HG03442 (cell line): ENCODE results near the gene SLC22A3.

Experiments
- ATAC-seq: cut with Tn5 transposase; IDR thresholded peaks from one replicate; pipeline ENCODE4 v1.9.1; 2021; ENCODE audit warnings: mild to moderate bottlenecking, moderate library complexity; ENCODE audit not compliant: unreplicated experiment

Gene SLC22A3

DNA sequence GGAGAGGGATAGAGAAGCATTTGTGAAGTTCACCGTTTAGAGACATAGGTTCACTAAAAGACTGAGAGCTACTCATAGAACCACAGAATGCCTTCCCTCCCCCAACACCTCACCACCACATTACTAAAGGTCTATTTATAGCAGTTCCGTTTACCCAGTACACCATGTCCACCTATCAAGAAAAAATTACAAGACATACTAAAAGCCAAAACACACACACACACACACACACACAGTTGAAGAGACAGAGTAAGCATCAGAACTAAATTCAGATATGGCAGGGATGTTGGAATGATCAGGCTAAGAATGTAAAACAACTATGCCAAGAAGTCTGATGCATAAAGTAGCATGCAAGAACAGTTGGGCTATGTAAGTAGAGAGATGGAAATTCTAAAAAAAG lies 52.3 kb downstream of the SLC22A3 start:
- no peak for ATAC-seq

DNA sequence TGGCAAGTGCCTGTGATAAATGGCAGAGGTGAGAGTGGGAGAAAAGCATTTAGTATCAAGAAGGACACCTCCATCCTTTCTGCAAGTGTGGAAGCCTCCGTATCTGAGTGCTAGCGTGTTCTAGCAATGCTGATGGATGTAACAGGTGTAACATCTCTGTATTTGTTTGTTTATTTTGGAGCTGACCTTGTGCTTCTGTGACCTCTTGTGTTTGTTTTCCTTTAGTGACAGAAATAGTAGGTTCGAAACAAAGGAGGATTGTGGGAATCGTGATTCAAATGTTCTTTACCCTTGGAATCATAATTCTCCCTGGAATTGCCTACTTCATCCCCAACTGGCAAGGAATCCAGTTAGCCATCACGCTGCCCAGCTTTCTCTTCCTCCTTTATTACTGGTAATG lies 60.4 kb downstream of the SLC22A3 start:
- no peak for ATAC-seq

DNA sequence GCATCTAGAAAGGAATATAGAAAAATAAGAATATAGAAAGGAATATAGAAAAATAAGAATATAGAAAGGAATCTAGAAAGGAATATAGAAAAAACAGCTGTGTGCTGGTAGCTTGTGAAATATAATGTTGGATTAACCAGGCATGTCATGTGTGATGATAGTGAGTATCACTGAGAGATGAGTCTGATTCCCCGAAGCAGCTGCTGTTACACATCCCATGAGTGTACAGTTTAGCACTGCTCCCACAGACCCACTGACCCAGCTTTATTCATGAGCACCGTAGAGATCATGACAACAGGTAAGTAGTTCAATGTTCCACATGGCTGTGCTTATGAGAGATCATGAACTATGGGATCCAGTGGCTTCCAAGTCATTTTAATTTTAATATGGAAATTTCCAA lies 64.8 kb downstream of the SLC22A3 start:
- no peak for ATAC-seq

DNA sequence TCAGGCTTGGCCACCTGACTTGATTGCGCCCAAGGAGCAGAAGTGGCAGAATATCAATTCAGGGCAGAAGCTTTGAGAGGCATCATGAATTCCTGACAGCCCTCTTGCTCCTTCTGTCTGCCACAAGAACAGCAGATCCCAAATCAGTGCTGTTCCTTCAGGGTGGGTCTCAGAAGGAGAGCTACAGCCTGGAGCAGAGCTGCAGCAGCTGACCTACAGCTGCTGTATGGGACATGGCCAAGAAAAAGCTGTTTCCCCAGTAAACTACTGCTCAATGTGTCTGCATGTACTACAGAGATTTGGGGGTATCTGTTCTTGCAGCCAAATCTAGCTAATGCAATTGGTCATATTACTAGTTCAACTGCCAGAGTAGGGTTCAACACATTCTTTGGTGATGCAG lies 69.0 kb downstream of the SLC22A3 start:
- ATAC-seq: no peak

DNA sequence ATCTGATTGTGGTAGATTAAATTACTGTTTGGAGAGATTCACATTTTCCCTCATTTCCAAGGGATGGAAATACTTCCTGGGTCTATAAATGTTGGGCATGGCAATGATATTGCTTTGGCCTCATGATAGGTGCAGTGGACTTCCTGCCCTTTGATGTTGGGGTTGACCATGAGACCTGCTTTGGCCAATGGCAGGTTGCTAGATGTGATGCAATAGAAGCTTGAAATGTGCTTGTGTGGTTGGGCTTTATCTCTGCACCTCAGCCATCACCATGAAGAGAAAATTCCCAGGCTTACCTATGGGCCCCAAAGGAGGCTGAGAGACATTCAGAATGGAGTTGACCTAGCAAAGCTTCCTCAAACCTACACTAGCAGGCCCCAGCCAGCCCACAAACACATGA lies 69.4 kb downstream of the SLC22A3 start:
- no peak for ATAC-seq

GRCh38 chr6:160418370-160418769 lies 70.2 kb downstream of the SLC22A3 start:
- no peak for ATAC-seq

- ATAC-seq: no peak
Measured at GRCh38 chr6:160419488-160419887, 71.3 kb downstream of the SLC22A3 start.

- no peak for ATAC-seq
Measured at GRCh38 chr6:160420253-160420968, 72.2 kb downstream of the SLC22A3 start.

GRCh38 chr6:160420969-160421556 lies 72.9 kb downstream of the SLC22A3 start:
- ATAC-seq: no peak

DNA sequence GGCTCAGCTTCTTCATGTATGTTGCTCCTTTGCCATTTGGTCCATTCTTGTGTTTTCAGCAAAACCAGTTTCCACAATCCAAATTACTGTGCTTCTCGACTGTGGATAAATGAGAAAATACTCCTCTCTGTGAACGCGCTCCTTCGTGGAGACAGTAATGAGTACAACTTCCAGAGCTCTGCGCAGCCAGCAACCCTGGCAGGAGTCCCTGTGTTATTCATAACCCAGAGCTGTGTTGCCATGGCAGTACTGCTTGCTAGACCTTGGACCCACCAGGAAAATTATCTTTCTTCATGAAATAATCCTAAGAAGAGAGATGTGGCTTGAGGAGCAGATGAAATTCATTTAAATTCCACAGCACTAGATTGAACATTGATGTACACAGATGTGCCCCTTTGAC lies 73.7 kb downstream of the SLC22A3 start:
- ATAC-seq: no peak

DNA sequence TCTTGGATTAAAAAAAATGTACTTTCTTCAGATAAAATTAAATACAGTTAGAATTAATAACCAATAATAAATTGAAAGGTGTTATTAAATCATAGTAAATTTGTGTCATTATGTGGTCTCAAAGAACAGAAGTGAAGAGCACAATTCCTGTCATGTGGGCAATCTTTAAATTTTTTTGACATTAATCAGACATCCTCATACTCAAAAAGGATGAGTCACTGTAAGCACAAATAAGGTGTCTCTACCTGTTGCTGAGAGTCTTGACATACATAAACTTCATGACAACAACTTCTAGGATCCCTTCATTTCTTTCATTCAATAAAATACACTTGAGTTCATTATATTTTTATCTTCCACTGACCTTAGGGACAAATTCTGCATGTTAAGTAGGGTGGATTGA lies 76.1 kb downstream of the SLC22A3 start:
- no peak for ATAC-seq

GRCh38 chr6:160426136-160426535 lies 78.0 kb downstream of the SLC22A3 start:
- no peak for ATAC-seq

DNA sequence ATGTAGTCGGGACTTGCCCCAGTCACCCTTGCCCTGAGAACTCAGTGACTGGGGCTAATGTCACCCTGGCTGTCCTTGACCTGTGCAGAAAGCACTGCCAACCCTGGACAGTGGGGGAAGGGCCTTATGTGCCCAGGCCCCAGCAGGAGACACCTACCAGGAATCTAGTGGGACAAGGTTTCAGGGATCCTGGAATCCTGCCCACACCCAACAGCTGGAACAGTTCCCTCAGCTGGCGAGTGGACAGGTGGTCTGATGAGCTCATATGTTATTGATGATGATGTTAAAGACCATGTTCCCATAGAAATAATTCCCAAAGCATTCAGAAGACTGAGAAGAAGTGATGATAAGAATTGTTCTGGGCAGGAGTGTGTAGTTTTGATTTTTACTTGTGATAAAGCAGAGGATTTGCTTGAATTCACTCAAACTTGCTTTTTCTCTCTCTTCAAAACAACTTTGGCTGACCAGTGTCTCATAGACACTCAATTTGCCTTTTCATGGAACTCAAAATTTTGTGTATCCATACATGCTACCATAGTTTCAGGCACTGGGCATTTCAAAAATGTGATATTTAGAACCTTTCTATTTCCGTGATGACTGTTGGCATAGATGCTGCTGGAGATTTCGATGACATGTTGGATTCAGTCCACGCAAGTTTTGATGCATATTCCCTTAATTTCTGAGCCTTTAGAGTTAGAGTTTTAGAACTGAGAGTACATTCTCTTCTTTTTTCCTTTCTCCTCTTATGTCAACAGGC lies 79.3 kb downstream of the SLC22A3 start:
- no peak for ATAC-seq

- no peak for ATAC-seq
Measured at GRCh38 chr6:160428069-160428430, 79.9 kb downstream of the SLC22A3 start.

DNA sequence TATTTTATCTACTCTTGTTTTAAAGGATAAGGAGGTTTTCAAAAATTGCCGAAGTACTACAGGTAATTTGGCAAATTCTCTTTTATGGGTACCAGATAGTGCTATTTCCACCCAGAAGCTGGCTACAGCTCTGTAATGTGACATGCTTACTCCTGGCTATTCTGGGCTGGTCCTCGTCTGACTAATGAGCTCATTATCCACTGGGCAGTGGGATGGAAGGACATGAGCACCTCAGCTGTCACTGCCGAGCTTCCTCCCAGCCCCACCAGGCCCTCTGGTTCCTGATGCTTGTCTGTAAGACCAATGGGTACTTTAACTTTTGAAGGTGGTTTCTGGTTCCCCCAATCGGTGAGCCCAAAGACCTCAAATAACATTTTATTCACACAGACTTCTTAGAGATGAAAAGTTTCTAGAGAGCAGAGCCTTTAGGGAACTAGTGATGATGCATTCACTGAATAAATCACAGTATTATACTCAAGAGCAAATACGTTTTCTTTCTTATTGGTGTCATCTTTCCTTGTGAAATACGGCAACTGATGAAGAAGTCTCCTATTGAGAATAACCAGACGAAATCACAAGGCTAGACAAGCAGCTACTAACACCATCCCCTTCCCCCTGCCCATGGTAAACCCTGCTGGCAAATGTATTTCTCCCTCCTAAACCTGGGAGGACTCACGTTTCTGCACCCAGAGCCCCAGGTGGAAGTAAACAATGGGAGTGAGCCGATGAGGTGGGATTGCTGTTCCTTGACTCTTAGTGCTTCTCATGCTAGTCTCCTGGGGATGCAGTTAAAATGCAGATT lies 80.8 kb downstream of the SLC22A3 start:
- ATAC-seq: no peak

- no peak for ATAC-seq
Measured at GRCh38 chr6:160429620-160429895, 81.4 kb downstream of the SLC22A3 start.

- no peak for ATAC-seq
Measured at GRCh38 chr6:160430203-160430602, 82.0 kb downstream of the SLC22A3 start.

GRCh38 chr6:160430751-160431150 lies 82.6 kb downstream of the SLC22A3 start:
- no peak for ATAC-seq

GRCh38 chr6:160431226-160431625 lies 83.0 kb downstream of the SLC22A3 start:
- ATAC-seq: no peak

- no peak for ATAC-seq
Measured at GRCh38 chr6:160431791-160432404, 83.7 kb downstream of the SLC22A3 start.

DNA sequence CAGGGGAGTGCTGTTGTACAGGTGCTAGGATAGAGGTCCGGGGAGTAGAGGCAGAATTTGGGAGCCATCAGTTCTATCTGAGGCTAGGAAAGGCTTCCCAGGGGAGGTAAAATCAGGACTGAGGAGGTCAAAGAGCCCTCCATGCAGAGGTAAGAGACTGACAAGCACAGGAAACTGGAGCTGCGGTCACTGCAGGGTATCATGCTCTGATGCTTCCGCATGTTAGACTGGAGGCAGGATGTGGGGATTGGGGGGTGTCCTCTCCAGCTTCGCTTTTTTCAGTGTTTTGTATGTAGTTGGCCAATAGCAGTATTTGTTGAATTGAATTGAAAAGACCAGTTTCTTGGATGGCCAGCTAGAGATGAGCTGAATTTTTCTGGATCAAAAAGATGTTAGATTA lies 87.8 kb downstream of the SLC22A3 start:
- ATAC-seq: no peak
